Muscle of arm (tissue), 14 donors: ENCODE results near the gene ACOT6. TPM values are rescaled to one million over a fixed set of nuclear protein-coding genes. Genes with fewer than 3 reads are reported as not detected.
A peak's percentile ranks its signal among the peaks of the same experiment; 100 is the strongest.
"Not testable (repeated sequence)": the region's sequence is repeated elsewhere in the genome, so short reads cannot be mapped to it uniquely, and the experiment has no call there.

Experiments
- DNase-seq: peaks from one replicate; pipeline ENCODE4 v3.0.0-alpha.2; 2013
- long read RNA-seq, 11 donors: transcript quantifications; one replicate each; lab custom pipeline, GENCODE V29; 2026
- polyA plus RNA-seq, 12 donors: library from polyadenylated mRNA; unstranded; fragments of 120-200 nt; gene quantifications; one replicate each; pipeline ENCODE4 v1.2.1, GENCODE V29; 2013; ENCODE audit not compliant: insufficient read length in 12 of 12

ACOT6 gene, protein sequence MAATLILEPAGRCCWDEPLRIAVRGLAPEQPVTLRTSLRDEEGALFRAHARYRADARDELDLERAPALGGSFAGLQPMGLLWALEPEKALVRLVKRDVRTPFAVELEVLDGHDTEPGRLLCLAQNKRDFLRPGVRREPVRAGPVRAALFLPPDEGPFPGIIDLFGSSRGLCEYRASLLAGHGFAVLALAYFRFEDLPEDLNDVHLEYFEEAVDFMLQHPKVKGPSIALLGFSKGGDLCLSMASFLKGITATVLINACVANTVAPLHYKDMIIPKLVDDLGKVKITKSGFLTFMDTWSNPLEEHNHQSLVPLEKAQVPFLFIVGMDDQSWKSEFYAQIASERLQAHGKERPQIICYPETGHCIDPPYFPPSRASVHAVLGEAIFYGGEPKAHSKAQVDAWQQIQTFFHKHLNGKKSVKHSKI
- polyA plus RNA-seq, result under 1 TPM in 1 of 12 donors, not detected in 11; 0.19 TPM
- long read RNA-seq, donor 1, result 0 reads
- long read RNA-seq, donor 2, result 0 reads
- long read RNA-seq, donor 3, result 0 reads
- long read RNA-seq, donor 4, result 0 reads
- long read RNA-seq, donor 5, result 0 reads
- long read RNA-seq, donor 6, result 0 reads
- long read RNA-seq, donor 7, result 0 reads
- long read RNA-seq, donor 8, result 0 reads
- long read RNA-seq, donor 9, result 0 reads
- long read RNA-seq, donor 10, result 0 reads
- long read RNA-seq, donor 11, result 0 reads

DNA sequence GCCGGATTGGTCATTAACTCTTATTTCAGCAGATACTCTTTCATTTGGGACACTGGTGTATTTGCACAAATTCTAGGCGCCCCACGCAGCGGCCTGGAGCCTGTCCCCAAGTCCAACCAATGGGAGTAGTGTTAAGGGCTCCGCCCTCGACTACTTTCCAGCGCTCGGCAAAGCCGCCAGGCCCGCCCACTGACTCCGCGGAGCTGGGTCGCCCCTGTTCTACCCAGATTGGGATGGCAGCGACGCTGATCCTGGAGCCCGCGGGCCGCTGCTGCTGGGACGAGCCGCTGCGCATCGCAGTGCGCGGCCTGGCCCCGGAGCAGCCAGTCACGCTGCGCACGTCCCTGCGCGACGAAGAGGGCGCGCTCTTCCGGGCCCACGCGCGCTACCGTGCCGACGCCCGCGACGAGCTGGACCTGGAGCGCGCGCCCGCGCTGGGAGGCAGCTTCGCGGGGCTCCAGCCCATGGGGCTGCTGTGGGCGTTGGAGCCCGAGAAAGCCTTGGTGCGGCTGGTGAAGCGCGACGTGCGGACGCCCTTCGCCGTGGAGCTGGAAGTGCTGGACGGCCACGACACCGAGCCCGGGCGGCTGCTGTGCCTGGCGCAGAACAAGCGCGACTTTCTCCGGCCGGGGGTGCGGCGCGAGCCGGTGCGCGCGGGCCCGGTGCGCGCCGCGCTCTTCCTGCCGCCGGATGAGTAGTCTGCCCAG lies at the start of gene ACOT6:
TSS of gene ACOT6 (plus strand) at position 179 of the 707 bp plus-strand sequence. CDS start at position 234, 55 bp downstream.
- DNase-seq, result peak; percentile 71

DNA sequence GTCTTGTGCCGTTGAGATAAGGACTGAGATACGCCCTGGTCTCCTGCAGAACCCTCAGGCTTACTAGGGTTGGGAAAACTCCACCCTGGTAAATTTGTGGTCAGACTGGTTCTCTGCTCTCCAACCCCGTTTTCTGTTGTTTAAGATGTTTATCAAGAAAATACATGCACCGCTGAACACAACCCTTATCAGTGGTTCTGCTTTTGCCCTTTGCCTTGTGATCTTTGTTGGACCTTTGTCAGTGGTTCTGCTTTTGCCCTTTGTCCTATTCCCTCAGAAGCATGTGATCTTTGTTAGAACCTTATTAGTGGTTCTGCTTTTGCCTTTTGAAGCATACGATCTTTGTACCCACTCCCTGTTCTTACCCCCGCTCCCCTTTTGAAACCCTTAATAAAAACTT lies 49.6 kb upstream of the ACOT6 start:
- DNase-seq, result not testable (repeated sequence)

DNA sequence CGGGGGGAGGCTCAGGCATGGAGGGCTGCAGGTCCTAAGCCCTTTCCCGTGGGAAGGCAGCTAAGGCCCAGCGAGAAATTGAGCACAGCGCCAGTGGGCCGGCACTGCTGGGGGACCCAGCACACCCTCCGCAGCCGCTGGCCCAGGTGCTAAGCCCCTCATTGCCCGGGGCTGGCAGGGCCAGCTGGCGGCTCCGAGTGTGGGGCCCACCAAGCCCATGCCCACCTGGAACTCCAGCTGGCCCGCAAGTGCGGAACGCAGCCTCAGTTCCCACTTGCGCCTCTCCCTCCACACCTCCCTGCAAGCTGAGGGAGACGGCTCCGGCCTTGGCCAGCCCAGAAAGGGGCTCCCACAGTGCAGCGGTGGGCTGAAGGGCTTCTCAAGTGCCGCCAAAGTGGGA lies 45.9 kb upstream of the ACOT6 start:
- not testable (repeated sequence) for DNase-seq

DNA sequence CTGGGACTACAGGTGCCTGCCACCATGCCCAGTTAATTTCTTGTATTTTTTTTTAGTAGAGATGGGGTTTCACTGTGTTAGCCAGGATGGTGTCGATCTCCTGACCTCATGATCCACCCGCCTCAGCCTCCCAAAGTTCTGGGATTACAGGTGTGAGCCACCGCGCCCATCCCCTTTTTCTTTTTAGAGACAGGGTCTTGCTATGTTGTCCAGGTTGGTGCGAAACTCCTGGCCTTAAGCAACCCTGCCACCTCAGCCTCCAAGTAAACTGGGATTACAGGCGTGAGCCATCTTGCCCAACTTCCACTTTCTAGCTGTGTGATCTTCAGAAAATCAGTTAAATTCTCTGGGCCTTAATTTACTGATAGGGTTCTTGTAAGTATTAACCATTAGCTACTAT lies 45.4 kb upstream of the ACOT6 start:
- not testable (repeated sequence) for DNase-seq

DNA sequence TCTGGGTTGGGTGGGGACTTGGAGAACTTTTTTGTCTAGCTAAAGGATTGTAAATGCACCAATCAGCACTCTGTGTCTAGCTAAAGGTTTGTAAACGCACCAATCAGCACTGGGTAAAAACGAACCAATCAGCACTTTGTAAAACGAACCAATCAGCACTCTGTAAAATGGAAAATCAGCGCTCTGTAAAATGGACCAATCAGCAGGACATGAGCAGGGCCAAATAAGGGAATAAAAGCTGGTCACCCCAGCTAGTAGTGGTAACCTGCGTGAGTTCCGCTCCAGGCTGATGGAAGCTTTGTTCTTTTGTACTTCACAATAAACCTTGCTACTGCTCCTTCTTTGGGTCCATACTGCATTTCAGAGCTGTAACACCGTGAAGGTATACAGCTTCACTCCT lies 45.0 kb upstream of the ACOT6 start:
- DNase-seq, result no peak

DNA sequence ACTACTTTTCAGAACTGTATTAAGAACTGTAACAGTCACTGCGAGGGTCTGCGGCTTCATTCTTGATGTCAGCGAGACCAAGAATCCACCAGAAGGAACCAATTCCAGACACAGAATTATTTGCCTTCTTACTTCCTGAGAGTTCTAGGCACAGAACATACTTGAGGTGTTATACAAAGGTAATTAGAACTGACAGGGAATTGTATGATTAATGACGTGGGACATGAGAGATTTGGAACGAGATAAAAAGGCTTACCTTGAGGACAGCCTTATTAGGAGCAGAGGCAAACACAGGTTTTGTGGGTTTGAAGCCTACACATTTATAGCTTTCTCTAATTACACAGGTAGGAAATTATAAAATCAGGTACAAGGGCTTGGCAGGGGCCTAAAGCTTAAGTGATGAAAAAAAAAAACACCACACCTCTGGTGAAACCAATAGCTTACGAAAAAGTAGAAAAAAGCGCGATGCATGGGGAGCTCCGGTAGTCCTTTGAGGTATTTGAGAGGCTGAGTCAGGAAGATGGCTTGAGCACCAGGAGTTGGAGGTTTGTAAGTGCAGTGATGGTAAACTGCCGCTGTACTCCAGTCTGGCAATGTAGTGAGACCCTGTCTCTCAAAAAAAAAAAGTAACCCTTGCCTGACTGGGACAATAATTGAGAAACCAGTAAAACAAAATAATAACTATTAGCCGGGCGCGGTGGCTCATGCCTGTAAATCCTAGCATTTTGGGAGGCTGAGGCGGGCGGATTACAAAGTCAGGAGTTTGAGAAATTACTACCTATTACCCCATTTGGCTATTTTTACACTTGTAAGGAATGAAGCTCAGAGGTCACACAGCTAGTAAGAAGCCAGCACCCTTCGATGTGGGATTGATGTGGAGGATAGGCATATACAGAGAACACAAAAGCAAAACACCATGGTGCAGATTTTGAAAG lies 44.1 kb upstream of the ACOT6 start:
- no peak for DNase-seq

DNA sequence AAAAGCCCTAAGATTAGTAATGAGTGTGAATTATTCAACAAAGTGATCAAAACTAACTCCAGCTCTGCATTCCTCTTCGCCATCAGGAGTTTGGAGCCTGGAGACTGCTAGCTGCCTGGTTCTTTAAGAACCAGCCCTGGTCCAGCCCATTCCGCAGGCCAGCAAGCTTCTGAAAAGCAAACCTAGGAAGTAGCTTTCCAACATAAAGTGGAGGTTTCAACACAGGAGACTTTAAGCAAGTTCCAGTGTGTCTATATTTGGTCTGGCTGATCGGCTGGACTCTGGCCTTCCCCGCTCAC lies 43.5 kb upstream of the ACOT6 start:
- not testable (repeated sequence) for DNase-seq

DNA sequence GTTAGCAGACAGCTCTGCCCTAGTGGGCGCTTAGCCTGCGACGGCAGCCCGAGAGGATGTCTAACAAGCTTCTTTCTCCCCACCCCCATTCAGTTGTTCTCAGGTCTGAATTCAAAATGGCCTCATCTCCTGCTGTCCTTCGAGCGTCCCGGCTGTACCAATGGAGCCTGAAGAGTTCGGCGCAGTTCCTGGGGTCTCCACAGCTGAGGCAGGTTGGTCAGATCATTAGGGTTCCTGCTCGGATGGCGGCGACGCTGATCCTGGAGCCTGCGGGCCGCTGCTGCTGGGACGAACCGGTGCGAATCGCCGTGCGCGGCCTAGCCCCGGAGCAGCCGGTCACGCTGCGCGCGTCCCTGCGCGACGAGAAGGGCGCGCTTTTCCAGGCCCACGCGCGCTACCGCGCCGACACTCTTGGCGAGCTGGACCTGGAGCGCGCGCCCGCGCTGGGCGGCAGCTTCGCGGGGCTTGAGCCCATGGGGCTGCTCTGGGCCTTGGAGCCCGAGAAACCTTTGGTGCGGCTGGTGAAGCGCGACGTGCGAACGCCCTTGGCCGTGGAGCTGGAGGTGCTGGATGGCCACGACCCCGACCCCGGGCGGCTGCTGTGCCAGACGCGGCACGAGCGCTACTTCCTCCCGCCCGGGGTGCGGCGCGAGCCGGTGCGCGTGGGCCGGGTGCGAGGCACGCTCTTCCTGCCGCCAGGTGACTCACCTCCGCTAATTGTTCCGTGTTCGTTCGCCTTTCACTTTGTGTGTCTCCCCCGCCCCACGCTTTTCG lies 42.9 kb upstream of the ACOT6 start, which contains the start of gene ACOT2:
TSS of gene ACOT2 (plus strand) at position 29 of the 774 bp plus-strand sequence. CDS start at position 57, 28 bp downstream.
- DNase-seq, result peak; percentile 92

DNA sequence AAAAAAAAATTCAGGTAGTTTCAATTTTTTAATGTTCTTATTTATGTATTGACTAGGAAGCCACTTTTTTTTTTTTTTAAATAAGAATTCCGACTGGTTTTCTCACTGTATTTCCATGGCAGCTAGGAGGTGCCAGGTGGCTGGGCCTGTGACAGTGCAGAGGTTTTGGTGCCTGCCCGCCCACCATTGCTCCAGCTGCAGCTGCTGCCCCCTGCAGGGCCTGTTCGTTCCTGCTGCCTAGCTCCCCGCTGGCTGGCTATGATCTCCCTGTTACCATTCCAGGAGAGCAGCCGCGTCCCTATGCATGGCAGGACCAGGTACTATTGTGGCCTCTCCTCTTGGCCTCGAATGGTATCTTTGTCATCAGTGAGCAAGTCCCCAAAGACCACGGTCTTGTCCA lies 41.4 kb upstream of the ACOT6 start:
- DNase-seq, result not testable (repeated sequence)

DNA sequence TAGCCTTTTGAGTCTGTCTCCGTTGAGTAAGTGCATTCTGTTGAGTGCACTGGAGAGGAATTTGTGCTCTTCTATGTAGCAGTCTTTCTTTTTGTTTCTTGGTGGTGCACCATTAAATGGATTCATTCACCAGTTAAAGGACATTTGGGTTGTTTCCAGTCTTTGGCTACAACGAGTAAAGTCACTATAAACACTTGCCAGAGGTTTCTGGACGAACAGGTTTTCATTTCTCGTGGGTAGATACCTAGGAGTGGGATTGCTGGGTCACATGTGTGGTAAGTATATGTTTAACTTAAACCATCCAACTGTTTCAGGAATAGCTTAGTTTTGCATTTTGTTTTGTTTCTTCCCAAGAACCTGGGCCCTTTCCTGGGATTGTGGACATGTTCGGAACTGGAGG lies 39.3 kb upstream of the ACOT6 start:
- DNase-seq, result not testable (repeated sequence)

DNA sequence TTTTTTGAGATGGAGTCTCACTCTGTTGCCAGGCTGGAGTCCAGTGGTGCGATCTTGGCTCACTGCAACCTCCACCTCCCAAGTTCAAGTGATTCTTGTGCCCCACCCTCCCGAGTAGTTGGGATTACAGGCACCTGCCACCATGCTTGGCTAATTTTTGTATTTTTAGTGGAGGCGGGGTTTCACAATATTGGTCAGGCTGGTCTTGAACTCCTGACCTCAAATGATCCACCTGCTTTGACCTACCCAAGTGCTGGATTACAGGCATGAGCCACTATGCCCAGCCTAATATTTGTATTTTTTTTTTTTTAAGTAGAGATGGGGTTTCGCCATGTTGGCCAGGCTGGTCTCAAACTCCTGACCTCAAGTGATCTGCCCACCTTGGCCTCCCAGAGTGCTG lies 38.6 kb upstream of the ACOT6 start:
- not testable (repeated sequence) for DNase-seq

DNA sequence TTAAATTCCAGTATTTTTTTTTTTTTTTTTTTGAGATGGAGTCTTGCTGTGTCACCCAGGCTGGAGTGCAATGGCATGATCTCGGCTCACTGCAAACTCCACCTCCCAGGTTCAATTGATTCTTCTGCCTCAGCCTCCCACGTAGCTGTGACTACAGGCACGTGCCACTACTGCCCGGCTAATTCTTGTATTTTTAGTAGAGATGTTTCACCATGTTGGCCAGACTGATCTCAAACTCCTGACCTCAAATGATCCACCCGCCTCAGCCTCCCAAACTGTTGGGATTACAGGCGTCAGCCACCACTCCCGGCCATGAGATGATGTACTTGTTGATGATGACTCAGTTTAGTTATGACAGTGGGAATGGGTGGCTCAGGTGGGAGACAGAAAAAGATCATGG lies 38.1 kb upstream of the ACOT6 start:
- not testable (repeated sequence) for DNase-seq

DNA sequence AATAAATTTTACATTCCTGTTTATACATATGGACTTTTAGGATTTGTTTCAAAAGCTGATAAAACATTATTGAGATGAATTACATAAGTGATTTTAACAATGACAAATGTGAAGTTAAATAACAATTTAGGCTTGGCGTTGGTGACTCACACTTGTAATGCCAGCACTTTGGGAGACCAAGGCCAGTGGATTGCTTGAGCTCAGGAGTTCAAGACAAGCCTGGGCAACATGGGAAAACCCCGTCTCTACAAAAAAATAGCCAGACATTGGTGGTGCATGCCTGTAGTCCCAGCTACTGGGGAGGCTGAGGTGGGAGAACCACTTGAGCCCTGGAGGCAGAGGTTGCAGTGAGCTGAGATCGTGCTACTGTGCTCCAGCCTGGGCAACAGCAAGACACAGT lies 35.9 kb upstream of the ACOT6 start:
- DNase-seq, result no peak

DNA sequence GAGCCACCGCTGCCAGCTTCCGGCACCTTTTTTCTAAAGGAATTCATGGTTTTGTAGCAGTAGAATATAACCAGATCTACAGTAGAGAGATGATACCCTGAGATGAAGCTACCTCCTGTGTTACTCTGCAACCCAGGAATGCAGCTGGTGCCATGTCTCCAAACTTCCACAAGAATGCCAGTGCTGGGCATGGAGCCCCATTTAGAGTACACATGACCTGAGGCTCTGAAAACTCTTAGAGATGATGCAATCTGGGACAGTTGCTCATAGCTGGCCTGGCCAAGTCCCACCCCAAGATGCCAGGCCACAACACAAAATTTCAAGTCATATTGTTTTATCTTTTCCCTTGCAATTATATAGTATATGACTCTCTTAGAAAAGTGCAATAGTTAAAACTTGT lies 35.1 kb upstream of the ACOT6 start:
- DNase-seq, result not testable (repeated sequence)

DNA sequence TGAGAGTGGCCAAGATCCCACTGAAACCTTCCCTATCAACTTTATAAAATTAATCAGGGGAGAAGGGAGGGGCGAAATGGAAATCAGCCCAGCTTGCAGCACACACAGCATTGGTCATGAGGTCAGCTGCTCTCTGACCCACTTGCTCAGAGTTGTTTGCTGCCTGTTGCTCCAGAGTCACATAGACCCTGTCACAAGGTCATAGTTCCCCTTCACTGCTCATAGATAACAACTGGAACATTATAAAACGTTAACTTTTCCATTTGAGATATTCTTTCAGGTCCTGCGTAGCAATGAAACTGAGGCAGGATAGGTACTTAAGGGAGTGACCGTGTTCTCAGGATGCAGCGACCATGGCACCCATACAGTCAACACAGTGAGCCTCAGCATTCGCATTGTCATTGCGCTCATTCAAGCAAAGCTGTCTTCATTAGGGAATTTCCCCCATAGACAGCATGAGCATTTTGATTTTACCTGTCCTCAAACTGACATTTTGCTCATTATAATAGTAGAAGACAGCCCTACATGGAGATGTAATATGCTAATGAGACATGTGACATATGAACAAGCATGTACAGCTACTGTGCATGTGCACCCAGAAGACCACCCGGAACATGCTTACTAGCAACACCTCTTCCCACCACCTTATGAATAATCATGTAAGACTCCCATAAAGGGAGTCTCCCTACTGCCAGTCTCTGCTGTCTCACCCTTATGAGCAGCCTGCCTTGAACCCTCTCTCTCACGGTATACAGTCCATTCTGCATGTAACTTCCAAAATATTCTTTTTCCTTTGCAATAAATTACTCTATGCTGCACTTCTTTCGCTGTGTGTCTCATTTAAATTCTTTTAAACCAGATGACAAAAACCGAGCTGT lies 30.0 kb upstream of the ACOT6 start:
- not testable (repeated sequence) for DNase-seq

DNA sequence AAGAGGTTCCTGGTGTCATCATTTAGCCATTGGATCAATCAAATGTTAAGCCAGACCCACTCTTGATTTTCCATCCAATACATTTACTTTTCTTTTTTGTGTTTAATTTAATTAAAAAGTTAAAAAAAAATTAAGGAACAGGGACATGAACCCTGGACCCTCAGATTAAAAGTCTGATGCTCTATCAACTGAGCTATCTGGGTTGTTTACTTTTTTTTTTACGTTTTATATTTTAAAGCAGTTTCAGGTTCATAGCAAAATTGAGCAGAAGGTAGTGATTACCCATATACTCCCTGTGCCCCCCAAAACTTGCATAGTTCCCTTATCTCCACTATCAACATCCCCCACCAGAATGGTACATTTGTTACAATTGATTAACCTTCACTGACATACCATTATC lies 23.6 kb upstream of the ACOT6 start:
- no peak for DNase-seq

DNA sequence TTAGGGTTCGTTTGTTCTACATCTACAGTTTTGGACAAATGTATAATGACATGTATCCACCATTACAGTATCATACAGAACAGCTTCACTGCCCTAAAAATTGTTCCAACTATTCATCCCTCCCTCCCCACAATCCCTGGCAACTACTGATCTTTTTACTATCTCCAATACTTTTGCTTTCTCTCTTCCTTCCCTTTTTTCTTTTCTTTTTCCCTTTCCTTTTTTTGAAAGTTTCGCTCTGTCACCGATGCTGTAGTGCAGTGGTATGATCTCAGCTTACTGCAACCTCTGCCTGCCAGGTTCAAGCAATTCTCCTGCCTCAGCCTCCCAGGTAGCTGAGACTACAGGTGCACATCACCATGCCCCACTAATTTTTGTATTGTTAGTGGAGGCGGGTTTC lies 23.2 kb upstream of the ACOT6 start:
- DNase-seq, result no peak

DNA sequence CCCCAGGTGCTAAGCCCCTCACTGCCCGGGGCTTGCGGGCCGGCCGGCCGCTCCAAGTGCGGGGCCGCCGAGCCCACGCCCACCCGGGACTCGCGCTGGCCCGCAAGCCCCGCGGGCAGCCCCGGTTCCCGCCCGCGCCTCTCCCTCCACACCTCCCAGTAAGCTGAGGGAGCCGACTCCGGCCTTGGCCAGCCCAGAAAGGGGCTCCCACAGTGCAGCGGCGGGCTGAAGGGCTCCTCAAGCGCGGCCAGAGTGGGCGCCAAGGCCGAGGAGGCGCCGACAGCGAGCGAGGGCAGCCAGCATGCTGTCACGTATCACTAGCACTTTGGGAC lies 21.7 kb upstream of the ACOT6 start:
- DNase-seq, result not testable (repeated sequence)

DNA sequence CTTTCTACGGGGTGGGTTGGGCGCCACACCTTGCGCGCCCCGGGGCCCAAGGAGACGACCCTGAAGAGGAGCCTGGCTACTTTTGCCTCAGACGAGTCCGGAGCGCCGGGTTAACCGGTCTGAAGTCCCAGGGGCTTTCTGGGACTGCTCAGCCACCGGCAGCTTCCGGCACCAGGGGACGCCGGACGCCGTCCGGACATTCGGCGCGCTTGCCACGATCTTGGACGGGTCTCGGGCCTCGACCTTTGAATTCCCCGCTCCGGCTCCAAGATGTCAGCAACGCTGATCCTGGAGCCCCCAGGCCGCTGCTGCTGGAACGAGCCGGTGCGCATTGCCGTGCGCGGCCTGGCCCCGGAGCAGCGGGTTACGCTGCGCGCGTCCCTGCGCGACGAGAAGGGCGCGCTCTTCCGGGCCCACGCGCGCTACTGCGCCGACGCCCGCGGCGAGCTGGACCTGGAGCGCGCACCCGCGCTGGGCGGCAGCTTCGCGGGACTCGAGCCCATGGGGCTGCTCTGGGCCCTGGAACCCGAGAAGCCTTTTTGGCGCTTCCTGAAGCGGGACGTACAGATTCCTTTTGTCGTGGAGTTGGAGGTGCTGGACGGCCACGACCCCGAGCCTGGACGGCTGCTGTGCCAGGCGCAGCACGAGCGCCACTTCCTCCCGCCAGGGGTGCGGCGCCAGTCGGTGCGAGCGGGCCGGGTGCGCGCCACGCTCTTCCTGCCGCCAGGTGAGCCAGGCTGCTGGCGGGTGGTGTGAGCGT lies 20.4 kb upstream of the ACOT6 start, which contains the start of gene ACOT4:
TSS of gene ACOT4 (plus strand) at position 184 of the 760 bp plus-strand sequence. CDS start at position 271, 87 bp downstream.
- no peak for DNase-seq
